ENCODE data around the gene FYN.

- TF ChIP-seq CEBPB (IDR thresholded peaks at IDR 0.05) (no peak), TAF1 (IDR thresholded peaks at IDR 0.05; ENCODE audit: low read depth) (no peak), EP300 (IDR thresholded peaks at IDR 0.05; ENCODE audit: borderline replicate concordance) (no peak), REST (IDR thresholded peaks at IDR 0.05; ENCODE audit: low read depth) (no peak), ZBTB7A (IDR thresholded peaks at IDR 0.05; ENCODE audit: low read depth) (no peak), YY1 (IDR thresholded peaks at IDR 0.05; ENCODE audit: low read depth) (no peak), EGR1 (IDR thresholded peaks at IDR 0.05) (no peak)
Measured at GRCh38 chr6:111871207-111871606, 2.0 kb downstream of the FYN start.

Measured in Ishikawa (cell line).